DOHH2 (cell line): Measurements from ENCODE around the gene ZNF467.

Experiments used
- H3F3A ChIP-seq: fragments of 200-600 bp; sonication (generic), shearing (Covaris generic); 2 replicates; pipeline ENCODE4 v1.6.0; 2016; ENCODE audit warnings: antibody characterized with exemption, mild to moderate bottlenecking; ENCODE audit not compliant: control insufficient read depth, insufficient read depth
- H3K27ac ChIP-seq: fragments of 200-600 bp; sonication (generic); 2 replicates; pipeline ENCODE4 v1.5.1; 2014; ENCODE audit warnings: low read depth, mild to moderate bottlenecking, low read length, moderate library complexity
- H3K27me3 ChIP-seq: fragments of 200-600 bp; sonication (generic); 2 replicates; pipeline ENCODE4 v1.6.1; 2014; ENCODE audit warnings: mild to moderate bottlenecking, low read length, mixed read lengths; ENCODE audit not compliant: control insufficient read depth
- H3K36me3 ChIP-seq: fragments of 200-600 bp; sonication (generic); 2 replicates; pipeline ENCODE4 v1.6.1; 2014; ENCODE audit warnings: mild to moderate bottlenecking, low read length, moderate library complexity, mixed read lengths; ENCODE audit not compliant: control insufficient read depth
- H3K4me1 ChIP-seq: fragments of 200-600 bp; sonication (generic); 2 replicates; pipeline ENCODE4 v1.6.1; 2014; ENCODE audit warnings: mild to moderate bottlenecking, low read length, mixed read lengths; ENCODE audit not compliant: control insufficient read depth
- H3K4me2 ChIP-seq: fragments of 200-600 bp; sonication (generic); 2 replicates; pipeline ENCODE4 v1.6.0; 2014; ENCODE audit warnings: mild to moderate bottlenecking, low read length, moderate library complexity
- H3K4me3 ChIP-seq: fragments of 200-600 bp; sonication (generic); 2 replicates; pipeline ENCODE4 v1.5.1; 2014; ENCODE audit warnings: mild to moderate bottlenecking, low read length, mixed read lengths
- H3K79me2 ChIP-seq: fragments of 200-600 bp; sonication (generic); 2 replicates; pipeline ENCODE4 v1.6.1; 2014; ENCODE audit warnings: mild to moderate bottlenecking, low read length, mixed read lengths; ENCODE audit not compliant: control insufficient read depth
- H3K9me2 ChIP-seq: fragments of 200-600 bp; sonication (generic); replicated peaks from 2 replicates; pipeline ENCODE4 v1.6.1; 2014; ENCODE audit warnings: mild to moderate bottlenecking, low read length, mixed read lengths; ENCODE audit not compliant: control insufficient read depth
- H3K9me3 ChIP-seq: fragments of 200-600 bp; sonication (generic); 2 replicates; pipeline ENCODE4 v1.6.1; 2014; ENCODE audit warnings: antibody characterized with exemption, low read length, mixed read lengths; ENCODE audit not compliant: control insufficient read depth, insufficient read depth
- H4K20me1 ChIP-seq: fragments of 200-600 bp; sonication (generic); 2 replicates; pipeline ENCODE4 v1.6.0; 2014; ENCODE audit warnings: low read depth, mild to moderate bottlenecking, antibody characterized with exemption, low read length, moderate library complexity; ENCODE audit not compliant: control insufficient read depth, insufficient read depth
- CTCF ChIP-seq: fragments of 200-600 bp; sonication (generic); IDR thresholded peaks from one replicate; pipeline ENCODE4 v1.5.1; 2014; ENCODE audit warnings: antibody characterized with exemption, mild to moderate bottlenecking, low read depth, low read length; ENCODE audit not compliant: poor library complexity, severe bottlenecking
- EZH2phosphoT487 ChIP-seq: fragments of 200-600 bp; sonication (generic); IDR thresholded peaks from 2 replicates; pipeline ENCODE4 v1.6.1; 2017; ENCODE audit warnings: borderline replicate concordance, mild to moderate bottlenecking, antibody characterized with exemption, low read length, moderate library complexity, mixed read lengths

Gene ZNF467

GRCh38 chr7:149733131-149733923 is 40.1 kb downstream of the ZNF467 start:
- H3K4me1 ChIP-seq: peaks cover 6% of the 10 kb centered on the region
- no peak for TF ChIP-seq EZH2phosphoT487
- TF ChIP-seq CTCF: no peak
- no peaks in the 10 kb centered on the region for H4K20me1 ChIP-seq
- H3K9me2 ChIP-seq: no peaks in the 10 kb centered on the region
- no peaks in the 10 kb centered on the region for H3F3A ChIP-seq
- H3K27ac ChIP-seq: no peak overlapping the region
- H3K4me3 ChIP-seq: no peak overlapping the region
- no peaks in the 10 kb centered on the region for H3K9me3 ChIP-seq
- no peak overlapping the region for H3K4me2 ChIP-seq
- H3K27me3 ChIP-seq: no peaks in the 10 kb centered on the region
- peaks cover 12% of the 10 kb centered on the region; the same call in 1 of the 2 replicates for H3K36me3 ChIP-seq
- H3K79me2 ChIP-seq: no peaks in the 10 kb centered on the region

DNA sequence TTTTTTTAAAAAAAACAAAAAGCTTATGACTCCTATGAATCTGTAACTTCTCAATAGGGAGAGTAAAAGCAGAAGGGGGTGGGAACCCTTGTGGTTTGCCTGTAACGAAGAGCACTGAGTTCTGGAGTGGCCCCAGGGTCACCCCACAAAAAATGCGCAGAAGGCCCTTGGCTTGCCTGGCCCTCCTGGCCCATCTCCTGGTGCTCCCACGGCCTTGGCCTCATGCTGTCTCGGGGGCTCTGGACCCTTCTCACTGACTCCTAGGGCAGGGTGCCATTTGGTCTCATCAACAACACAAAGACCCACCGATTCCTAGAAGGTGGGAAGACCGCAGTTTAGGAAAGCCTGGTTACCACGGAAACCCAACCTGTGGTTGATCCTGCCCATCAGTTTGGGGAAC is 40.8 kb downstream of the ZNF467 start:
- Histone ChIP-seq H3K27me3 (no peaks in the 10 kb centered on the region), H3K36me3 (peaks cover 12% of the 10 kb centered on the region; the same call in 1 of the 2 replicates), H3F3A (no peaks in the 10 kb centered on the region), H4K20me1 (no peaks in the 10 kb centered on the region), H3K9me2 (no peaks in the 10 kb centered on the region), H3K9me3 (no peaks in the 10 kb centered on the region), H3K79me2 (no peaks in the 10 kb centered on the region), H3K4me2 (no peak overlapping the region), H3K4me1 (peaks cover 6% of the 10 kb centered on the region), H3K27ac (no peak overlapping the region), H3K4me3 (no peak overlapping the region)
- TF ChIP-seq EZH2phosphoT487: no peak
- TF ChIP-seq CTCF: no peak

DNA sequence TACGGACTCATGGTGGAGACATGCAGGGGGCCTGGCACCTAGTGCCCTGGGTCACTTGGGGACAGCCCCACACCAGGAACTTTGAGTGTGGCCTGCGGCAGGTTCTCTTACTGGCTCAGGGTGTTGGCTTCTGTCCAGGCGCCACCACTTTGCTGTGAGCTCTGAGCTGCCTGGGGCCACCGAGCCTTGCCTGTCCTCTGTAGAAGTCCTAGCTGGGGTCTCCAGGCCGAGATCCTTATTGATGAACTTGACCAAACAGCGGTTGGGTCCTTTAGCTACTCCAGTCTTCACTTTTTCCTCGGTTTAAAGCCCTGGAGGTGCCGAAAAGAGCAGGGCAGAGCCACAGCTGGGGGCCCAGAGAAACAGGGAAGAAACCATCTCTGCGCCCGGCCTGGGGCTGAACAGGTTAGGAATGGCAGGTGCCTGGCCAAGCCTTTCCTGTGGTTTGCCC is 41.3 kb downstream of the ZNF467 start:
- Histone ChIP-seq H3K27ac (no peak overlapping the region), H3K27me3 (no peaks in the 10 kb centered on the region), H3K4me1 (peaks cover 6% of the 10 kb centered on the region), H3K4me2 (no peak overlapping the region), H3K4me3 (no peak overlapping the region), H3F3A (no peaks in the 10 kb centered on the region), H3K36me3 (peaks cover 12% of the 10 kb centered on the region; the same call in 1 of the 2 replicates), H3K9me3 (no peaks in the 10 kb centered on the region), H3K9me2 (no peaks in the 10 kb centered on the region), H4K20me1 (no peaks in the 10 kb centered on the region), H3K79me2 (no peaks in the 10 kb centered on the region)
- TF ChIP-seq EZH2phosphoT487: no peak
- TF ChIP-seq CTCF: no peak
